Natural killer cell (primary cell): ENCODE data around the gene UTY. TPM values are rescaled to one million over a fixed set of nuclear protein-coding genes. Genes with fewer than 3 reads are reported as not detected.

ENCODE experiments used
- ATAC-seq, 3 donors: fragments of 150-1000 bp in 2 of 3; fragments of 200-7000 bp in 1 of 3; cut with Tn5 transposase; 1 replicate in 1 of 3; 2 replicates in 2 of 3; pipeline ENCODE4 v1.10.0; 2021; ENCODE audit warnings: mild to moderate bottlenecking in 2 of 3, moderate library complexity in 2 of 3
- DNase-seq, 2 donors: peaks; one replicate each; pipeline versions ENCODE4 v3.0.0 to v3.0.0-alpha.2; 2013 to 2021; ENCODE audit warnings: mixed read lengths in 1 of 2
- H3K27ac ChIP-seq: one replicate; pipeline ENCODE4 v1.5.1; 2013; ENCODE audit warnings: mild to moderate bottlenecking, low read length
- H3K27me3 ChIP-seq: one replicate; pipeline ENCODE4 v1.6.1; 2013; ENCODE audit warnings: low read length; ENCODE audit not compliant: control insufficient read depth, insufficient read depth
- H3K36me3 ChIP-seq: one replicate; pipeline ENCODE4 v1.6.1; 2013; ENCODE audit warnings: low read length; ENCODE audit not compliant: control insufficient read depth, insufficient read depth
- H3K4me1 ChIP-seq: one replicate; pipeline ENCODE4 v1.6.1; 2013; ENCODE audit warnings: low read length; ENCODE audit not compliant: control insufficient read depth, insufficient read depth
- H3K4me3 ChIP-seq: one replicate; pipeline ENCODE4 v1.5.1; 2013; ENCODE audit warnings: low read length
- H3K9me3 ChIP-seq: one replicate; pipeline ENCODE4 v1.6.1; 2013; ENCODE audit warnings: low read length; ENCODE audit not compliant: control insufficient read depth, insufficient read depth
- H3K27ac Mint-ChIP-seq, 2 donors: one replicate each; pipeline ENCODE4 v1.8.0; 2022; ENCODE audit warnings: mild to moderate bottlenecking in 2 of 2, mixed read lengths in 2 of 2, moderate library complexity in 1 of 2
- H3K27me3 Mint-ChIP-seq, 2 donors: one replicate each; pipeline ENCODE4 v1.8.0; 2022; ENCODE audit warnings: low read depth in 2 of 2, mixed read lengths in 2 of 2
- H3K36me3 Mint-ChIP-seq: one replicate; pipeline ENCODE4 v1.8.0; 2022; ENCODE audit warnings: mixed read lengths
- H3K4me1 Mint-ChIP-seq, 2 donors: one replicate each; pipeline ENCODE4 v1.8.0; 2022; ENCODE audit warnings: mixed read lengths in 2 of 2
- H3K4me3 Mint-ChIP-seq: one replicate; pipeline ENCODE4 v1.8.0; 2022; ENCODE audit warnings: mild to moderate bottlenecking, moderate library complexity, mixed read lengths
- H3K9me3 Mint-ChIP-seq, 2 donors: one replicate each; pipeline ENCODE4 v1.8.0; 2022; ENCODE audit warnings: mixed read lengths in 2 of 2
- CTCF ChIP-seq: fragments of 200-600 bp; IDR thresholded peaks from one replicate; pipeline ENCODE4 v1.8.0; 2022; ENCODE audit warnings: antibody characterized with exemption
- WGBS: methylation state at CpG from one replicate; pipeline ENCODE4 v1.1.7; 2013; ENCODE audit warnings: missing lambda C conversion rate; ENCODE audit not compliant: insufficient coverage; 5-methylcytosine and 5-hydroxymethylcytosine counted together
- intact Hi-C: fragments of 100-400 bp; cut with micrococcal nuclease; formaldehyde crosslinking; loops from one replicate; pipeline ENCODE4 v1.14.2; 2022
- total RNA-seq, 4 donors: library from RNA; stranded (reverse); fragments of 120-200 nt in 1 of 4; gene quantifications; one replicate each; pipeline versions ENCODE4 v1.2.3 to v1.2.4, GENCODE V29; 2013 to 2022

Gene UTY
- total RNA-seq, 3 donors from 2014 or later (not counting 1 experiment from before 2014, with no cell fraction given) = 91.0 to 114 TPM; not detected in 1

- H3K4me1 Mint-ChIP-seq = peaks cover 0 to 50% of the 10 kb centered on the region in 2 donors
- H3K36me3 Mint-ChIP-seq = no peaks in the 10 kb centered on the region
- peak overlapping the region in 1 of 2 donors; percentile 100 for H3K27ac Mint-ChIP-seq
- Histone ChIP-seq H3K36me3 (peaks cover 4% of the 10 kb centered on the region), H3K4me3 (peak overlapping the region; percentile 55), H3K27me3 (no peaks in the 10 kb centered on the region), H3K27ac (peak overlapping the region; percentile 95), H3K4me1 (peaks cover 23% of the 10 kb centered on the region), H3K9me3 (no peaks in the 10 kb centered on the region)
- no peaks in the 10 kb centered on the region for H3K27me3 Mint-ChIP-seq
- peaks cover 0 to 4% of the 10 kb centered on the region in 2 donors for H3K9me3 Mint-ChIP-seq
- peak; percentile 34 for TF ChIP-seq CTCF
- ATAC-seq (peak in 2 of 3 donors; percentile 90 to 96), DNase-seq (peak; percentile 50 to 79)
- intact Hi-C loops = loop anchor here (2.0 kb wide), 1 partner anchor 43 kb away; no protein-coding TSS in a partner anchor
- H3K4me3 Mint-ChIP-seq = no peak overlapping the region
- WGBS = 40% methylated on average over 18 of the region's 25 CpGs
These were observed 43.6 kb downstream of the UTY start for GRCh38 chrY:13435968-13436937.

- Mint-ChIP-seq H3K36me3 (no peaks in the 10 kb centered on the region), H3K27ac (peak overlapping the region in 1 of 2 donors; percentile 100), H3K4me1 (peaks cover 0 to 56% of the 10 kb centered on the region in 2 donors), H3K4me3 (no peak overlapping the region), H3K9me3 (peaks cover 0 to 6% of the 10 kb centered on the region in 2 donors), H3K27me3 (no peaks in the 10 kb centered on the region)
- ATAC-seq = no peak
- Histone ChIP-seq H3K36me3 (peaks cover 4% of the 10 kb centered on the region), H3K27me3 (no peaks in the 10 kb centered on the region), H3K4me3 (peak overlapping the region; percentile 55), H3K4me1 (peaks cover 23% of the 10 kb centered on the region), H3K9me3 (no peaks in the 10 kb centered on the region), H3K27ac (peak overlapping the region; percentile 95)
- intact Hi-C loops = no loop called here
- WGBS = 71% methylated on average over 22 of the region's 22 CpGs
- no peak for TF ChIP-seq CTCF
- no peak for DNase-seq
These were observed 44.4 kb downstream of the UTY start for GRCh38 chrY:13435206-13435967.

- H3K36me3 ChIP-seq = no peaks in the 10 kb centered on the region
- ATAC-seq (no peak), DNase-seq (peak in 1 of 2 donors; percentile 14)
- no peak overlapping the region for H3K4me3 Mint-ChIP-seq
- H3K4me3 ChIP-seq = no peak overlapping the region
- intact Hi-C loops = no loop called here
- peaks cover 23% of the 10 kb centered on the region for H3K4me1 ChIP-seq
- H3K27me3 ChIP-seq = no peaks in the 10 kb centered on the region
- peaks cover 0 to 12% of the 10 kb centered on the region in 2 donors for H3K9me3 Mint-ChIP-seq
- WGBS = 50% methylated on average over 3 of the region's 3 CpGs
- peaks cover 0 to 57% of the 10 kb centered on the region in 2 donors for H3K4me1 Mint-ChIP-seq
- no peaks in the 10 kb centered on the region for H3K27me3 Mint-ChIP-seq
- peaks cover 5% of the 10 kb centered on the region for H3K9me3 ChIP-seq
- TF ChIP-seq CTCF = no peak
- H3K27ac ChIP-seq = peak overlapping the region; percentile 59
- no peaks in the 10 kb centered on the region for H3K36me3 Mint-ChIP-seq
- peak overlapping the region in 1 of 2 donors; percentile 100 for H3K27ac Mint-ChIP-seq
These were observed 47.4 kb downstream of the UTY start for GRCh38 chrY:13432293-13433025.
